Transverse colon (tissue), 3 donors: ENCODE results near the gene BRICD5.

Experiments
- EP300 ChIP-seq: sonication (generic); formaldehyde crosslinking; IDR thresholded peaks from one replicate; pipeline ENCODE4 v1.6.1; 2017; ENCODE audit warnings: antibody characterized with exemption, low read depth
- POLR2A ChIP-seq: fragments of 450-650 bp; IDR thresholded peaks from one replicate; pipeline ENCODE4 v1.6.1; 2016; ENCODE audit warnings: antibody characterized with exemption, mild to moderate bottlenecking, moderate library complexity
- TF ChIP-seq, protein P1 (sequence below), 5 experiments: fragments of 200-600 bp in 3 of 5; fragments of 450-650 bp in 2 of 5; sonication (generic) in 3 of 5; IDR thresholded peaks; 1 replicate in 2 of 5; 2 replicates in 3 of 5; pipeline ENCODE4 v1.5.1; 2016 to 2017; ENCODE audit warnings: antibody characterized with exemption in 5 of 5, inconsistent platforms in 3 of 5, mild to moderate bottlenecking in 2 of 5, moderate library complexity in 1 of 5

DNA sequence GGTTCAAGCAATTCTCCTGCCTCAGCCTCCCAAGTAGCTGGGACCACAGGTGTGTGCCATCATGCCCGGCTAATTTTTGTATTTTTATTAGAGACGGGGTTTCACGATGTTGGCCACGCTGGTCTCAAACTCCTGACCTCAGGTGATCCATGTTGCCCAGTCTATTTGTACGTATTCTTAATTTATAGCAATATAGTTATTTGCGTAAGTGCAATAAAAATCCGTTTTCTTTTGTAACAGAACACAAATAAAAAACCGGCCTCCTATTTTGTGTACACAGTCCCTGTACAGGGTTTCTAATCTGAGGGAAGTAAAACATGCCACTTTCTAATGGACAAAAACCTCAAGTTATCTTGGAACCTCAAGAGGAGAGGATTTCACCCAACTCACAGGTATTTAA lies 49.6 kb upstream of the BRICD5 start:
- TF ChIP-seq, protein P1, sequence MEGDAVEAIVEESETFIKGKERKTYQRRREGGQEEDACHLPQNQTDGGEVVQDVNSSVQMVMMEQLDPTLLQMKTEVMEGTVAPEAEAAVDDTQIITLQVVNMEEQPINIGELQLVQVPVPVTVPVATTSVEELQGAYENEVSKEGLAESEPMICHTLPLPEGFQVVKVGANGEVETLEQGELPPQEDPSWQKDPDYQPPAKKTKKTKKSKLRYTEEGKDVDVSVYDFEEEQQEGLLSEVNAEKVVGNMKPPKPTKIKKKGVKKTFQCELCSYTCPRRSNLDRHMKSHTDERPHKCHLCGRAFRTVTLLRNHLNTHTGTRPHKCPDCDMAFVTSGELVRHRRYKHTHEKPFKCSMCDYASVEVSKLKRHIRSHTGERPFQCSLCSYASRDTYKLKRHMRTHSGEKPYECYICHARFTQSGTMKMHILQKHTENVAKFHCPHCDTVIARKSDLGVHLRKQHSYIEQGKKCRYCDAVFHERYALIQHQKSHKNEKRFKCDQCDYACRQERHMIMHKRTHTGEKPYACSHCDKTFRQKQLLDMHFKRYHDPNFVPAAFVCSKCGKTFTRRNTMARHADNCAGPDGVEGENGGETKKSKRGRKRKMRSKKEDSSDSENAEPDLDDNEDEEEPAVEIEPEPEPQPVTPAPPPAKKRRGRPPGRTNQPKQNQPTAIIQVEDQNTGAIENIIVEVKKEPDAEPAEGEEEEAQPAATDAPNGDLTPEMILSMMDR (IDR thresholded peaks at IDR 0.05): no peak
- TF ChIP-seq POLR2A: no peak
- TF ChIP-seq EP300: no peak
